ENCODE data around the gene DRC7. TPM values are rescaled to one million over a fixed set of nuclear protein-coding genes. Genes with fewer than 3 reads are reported as not detected.

DRC7 gene
- total and polyA plus RNA-seq, 10 of the 15 experiments (the other 5 are each of a cell fraction or from before 2014, with no cell fraction given), result 0.06 to 0.49 (median 0.14) TPM; not detected in 4

GRCh38 chr16:57684626-57685358 is 9.8 kb upstream of the DRC7 start:
- WGBS (ENCODE audit: insufficient coverage, insufficient replicate concordance, low lambda C conversion rate, missing lambda C conversion rate), result 60% methylated on average over 8 of the region's 8 CpGs
- no peaks in the 10 kb centered on the region for H3K27me3 ChIP-seq (replicated peaks in 1 of 2; ENCODE audit: control insufficient read depth in 2 of 2, insufficient read depth in 2 of 2, low read length in 1 of 2)
- H3K4me1 ChIP-seq (ENCODE audit: control insufficient read depth, insufficient read depth, low read length), result peaks cover 9% of the 10 kb centered on the region
- intact Hi-C loops (cut with micrococcal nuclease; ENCODE audit: unreplicated experiment), result no loop called here
- H3K9me3 ChIP-seq (replicated peaks; ENCODE audit: control insufficient read depth, insufficient read depth, low read length), result no peaks in the 10 kb centered on the region
- no peaks in the 10 kb centered on the region for H3K79me2 ChIP-seq (ENCODE audit: control insufficient read depth, insufficient read depth, low read length)
- no peak overlapping the region for H3K4me3 ChIP-seq
- H3K27ac ChIP-seq (ENCODE audit: control insufficient read depth, insufficient read depth), result no peak overlapping the region
- ChIA-PET POLR2A (no interaction called here), RAD21 (ENCODE audit: unreplicated experiment) (no interaction called here), CTCF (no interaction called here), SMC1A (ENCODE audit: uncharacterized antibody, unreplicated experiment) (interaction anchor here (1.0 kb wide), 1 partner anchor 12 kb away, joined by 3 read pairs; no protein-coding TSS in a partner anchor)
- H3K9ac ChIP-seq (ENCODE audit: control insufficient read depth, insufficient read depth, low read length), result no peak overlapping the region
- TF ChIP-seq NKRF (conservative IDR thresholded peaks at IDR 0.05) (no peak), HDAC6 (IDR thresholded peaks at IDR 0.05; ENCODE audit: unreplicated experiment) (no peak), PAX5 (IDR thresholded peaks at IDR 0.05; ENCODE audit: borderline replicate concordance, low read depth, low read length) (no peak), NFIC (IDR thresholded peaks at IDR 0.05; ENCODE audit: low read depth, low read length) (no peak)
- H3K36me3 ChIP-seq (ENCODE audit: control insufficient read depth in 2 of 2, insufficient read depth in 2 of 2, low read length in 1 of 2), result no peaks in the 10 kb centered on the region
- no peak overlapping the region for H3K4me2 ChIP-seq (ENCODE audit: control insufficient read depth, insufficient read depth)
- DNase-seq (ENCODE audit: low read depth, low spot score) (no peak), FAIRE-seq (no peak), ATAC-seq (no peak)
- no peak overlapping the region for H2AFZ ChIP-seq (ENCODE audit: control insufficient read depth, low read depth, low read length)
- no TSS peak for BruUV-seq (replicated peaks)
- H4K20me1 ChIP-seq (ENCODE audit: control insufficient read depth, insufficient read depth), result no peaks in the 10 kb centered on the region
- in situ Hi-C loops (cut with MboI), result no loop called here

GRCh38 chr16:57685633-57686032 is 9.0 kb upstream of the DRC7 start:
- no peak overlapping the region for H3K9ac ChIP-seq (ENCODE audit: control insufficient read depth, insufficient read depth, low read length)
- no peak overlapping the region for H2AFZ ChIP-seq (ENCODE audit: control insufficient read depth, low read depth, low read length)
- no peak overlapping the region for H3K4me2 ChIP-seq (ENCODE audit: control insufficient read depth, insufficient read depth)
- peaks cover 17% of the 10 kb centered on the region for H3K4me1 ChIP-seq (ENCODE audit: control insufficient read depth, insufficient read depth, low read length)
- ATAC-seq (no peak), FAIRE-seq (no peak), DNase-seq (ENCODE audit: low read depth, low spot score) (no peak)
- no peaks in the 10 kb centered on the region for H3K36me3 ChIP-seq (ENCODE audit: control insufficient read depth in 2 of 2, insufficient read depth in 2 of 2, low read length in 1 of 2)
- intact Hi-C loops (cut with micrococcal nuclease; ENCODE audit: unreplicated experiment), result no loop called here
- RAD21 ChIA-PET (ENCODE audit: unreplicated experiment), result no interaction called here
- in situ Hi-C loops (cut with MboI), result no loop called here
- CTCF ChIA-PET, result no interaction called here
- 47% methylated on average over 11 of the region's 11 CpGs for whole genome bisulfite sequencing (ENCODE audit: insufficient coverage, insufficient replicate concordance, low lambda C conversion rate, missing lambda C conversion rate)
- no TSS peak for BruUV-seq (replicated peaks)
- no peaks in the 10 kb centered on the region for H3K79me2 ChIP-seq (ENCODE audit: control insufficient read depth, insufficient read depth, low read length)
- no peak overlapping the region for H3K4me3 ChIP-seq
- H3K27ac ChIP-seq (ENCODE audit: control insufficient read depth, insufficient read depth), result no peak overlapping the region
- SMC1A ChIA-PET (ENCODE audit: uncharacterized antibody, unreplicated experiment), result interaction anchor here (1.0 kb wide), 1 partner anchor 13 kb away, joined by 3 read pairs; no protein-coding TSS in a partner anchor
- no peaks in the 10 kb centered on the region for H3K9me3 ChIP-seq (replicated peaks; ENCODE audit: control insufficient read depth, insufficient read depth, low read length)
- POLR2A ChIA-PET, result no interaction called here
- H3K27me3 ChIP-seq (replicated peaks in 1 of 2; ENCODE audit: control insufficient read depth in 2 of 2, insufficient read depth in 2 of 2, low read length in 1 of 2), result no peaks in the 10 kb centered on the region
- H4K20me1 ChIP-seq (ENCODE audit: control insufficient read depth, insufficient read depth), result no peaks in the 10 kb centered on the region
- no peak for TF ChIP-seq RFX5 (IDR thresholded peaks at IDR 0.05; ENCODE audit: low read depth, low read length)
- TF ChIP-seq CBX3 (IDR thresholded peaks at IDR 0.05; ENCODE audit: borderline replicate concordance, low read depth), result no peak
- TF ChIP-seq ATF7 (IDR thresholded peaks at IDR 0.05; ENCODE audit: low read depth), result no peak
- TF ChIP-seq POLR2AphosphoS2 (IDR thresholded peaks at IDR 0.05; ENCODE audit: low read depth, low read length), result no peak
- no peak for TF ChIP-seq RAD51 (IDR thresholded peaks at IDR 0.05)
- no peak for TF ChIP-seq PRDM15 (CRISPR knock-in tag; IDR thresholded peaks at IDR 0.05)
